NCI-H460 (cell line): ENCODE data around the gene DPH2. TPM values are rescaled to one million over a fixed set of nuclear protein-coding genes. Genes with fewer than 3 reads are reported as not detected.

Experiments
- DNase-seq: peaks from one replicate; pipeline ENCODE4 v3.0.0-alpha.2; 2016; ENCODE audit warnings: low read depth; ENCODE audit errors: extremely low read depth
- total RNA-seq: library from RNA; depleted of rRNA; stranded (reverse); fragments of >200 nt; shearing (Covaris generic); gene quantifications from 2 replicates; pipeline ENCODE4 v1.2.3, GENCODE V29; 2014

The DPH2 gene
- total RNA-seq, 1 experiment from 2014 or later, result 28.9 TPM

GRCh38 chr1:43996733-43997115 lies 26.9 kb downstream of the DPH2 start:
- DNase-seq, result no peak

GRCh38 chr1:43997295-43997999 lies 27.6 kb downstream of the DPH2 start:
- DNase-seq, result no peak

DNA sequence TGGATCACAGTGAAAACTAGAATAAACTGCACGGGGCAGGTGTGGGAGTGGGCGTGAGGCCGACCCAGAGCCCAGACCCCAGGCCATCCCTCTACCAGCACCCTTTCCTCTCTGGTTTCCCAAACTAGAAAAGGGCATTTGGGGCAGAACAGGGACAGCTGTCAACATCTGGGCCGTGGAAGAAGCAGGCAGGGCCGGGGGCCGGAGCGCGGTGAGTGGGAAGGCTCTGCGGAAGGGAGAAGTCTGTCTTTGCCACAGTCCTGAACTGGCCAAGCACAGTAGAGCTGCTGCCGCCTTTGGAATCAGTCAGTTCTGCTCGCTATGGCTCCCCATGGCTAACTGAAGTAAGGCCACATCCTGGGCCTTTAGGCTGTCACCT lies 28.2 kb downstream of the DPH2 start:
- no peak for DNase-seq

DNA sequence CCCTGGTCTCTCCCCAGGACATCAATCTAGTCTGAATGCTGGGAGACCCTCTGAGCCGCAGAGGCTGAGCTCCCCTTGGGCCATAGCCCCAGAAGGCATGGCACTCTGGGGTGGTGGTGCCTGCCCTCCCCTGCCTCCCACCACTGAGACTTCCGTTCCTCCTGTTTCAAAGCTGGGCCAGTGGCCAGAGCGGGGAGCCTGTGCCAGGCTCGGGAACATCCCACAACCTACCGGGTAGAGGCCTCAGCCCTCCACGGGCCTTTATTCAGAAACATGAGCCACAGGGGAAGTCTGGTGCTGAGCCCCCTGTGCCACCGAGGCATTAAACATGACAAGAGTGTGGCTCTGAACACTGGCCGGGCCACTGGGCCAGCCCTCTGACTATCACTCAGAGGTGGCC lies 29.6 kb downstream of the DPH2 start:
- no peak for DNase-seq

DNA sequence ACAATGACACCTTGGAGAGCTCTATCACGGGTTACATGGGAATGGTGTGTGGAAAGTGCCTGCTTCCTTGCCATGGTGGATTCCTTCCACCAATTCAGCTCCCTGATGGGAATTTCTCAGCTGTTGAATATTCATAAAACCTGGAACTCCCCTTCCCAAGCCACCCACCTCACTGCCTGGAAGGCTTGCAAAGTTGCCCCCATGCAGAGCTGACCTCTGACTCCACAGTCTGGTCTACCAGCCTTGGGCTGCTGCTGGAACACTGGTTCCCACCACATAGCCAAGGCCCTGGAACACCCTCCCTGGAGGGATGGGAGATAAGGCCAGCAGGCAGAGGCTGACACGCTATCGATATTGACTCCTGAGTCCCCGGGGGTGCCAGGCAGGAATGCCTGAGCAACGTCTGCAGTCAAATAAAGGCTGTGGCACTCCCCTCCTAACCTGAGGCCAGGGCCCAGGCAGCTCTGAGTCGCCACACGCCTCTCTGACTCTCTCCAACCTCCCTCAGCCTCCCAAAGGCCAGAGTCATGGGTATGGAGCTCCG lies 30.4 kb downstream of the DPH2 start:
- DNase-seq, result no peak

DNA sequence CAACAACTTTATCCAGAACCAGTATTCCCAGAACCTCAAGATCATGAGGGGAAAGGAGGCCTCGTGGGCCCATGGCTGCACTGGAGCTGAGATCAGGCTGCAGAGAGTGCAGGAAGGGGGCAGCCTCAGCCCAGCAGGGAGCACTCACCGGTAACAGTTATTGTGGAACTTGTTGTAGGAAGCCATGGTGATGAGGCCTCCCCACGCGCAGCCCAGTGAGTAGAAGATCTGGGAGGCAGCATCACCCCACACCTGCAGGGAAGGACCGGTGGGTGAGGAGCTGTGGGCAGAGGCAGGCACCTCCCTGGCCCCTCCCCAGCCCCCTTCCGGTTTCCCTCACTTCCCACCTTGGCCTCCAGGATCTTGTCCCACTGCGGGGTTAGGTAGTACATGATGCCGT lies 32.4 kb downstream of the DPH2 start:
- no peak for DNase-seq

- no peak for DNase-seq
These were observed 32.9 kb downstream of the DPH2 start for GRCh38 chr1:44002606-44003157.

DNA sequence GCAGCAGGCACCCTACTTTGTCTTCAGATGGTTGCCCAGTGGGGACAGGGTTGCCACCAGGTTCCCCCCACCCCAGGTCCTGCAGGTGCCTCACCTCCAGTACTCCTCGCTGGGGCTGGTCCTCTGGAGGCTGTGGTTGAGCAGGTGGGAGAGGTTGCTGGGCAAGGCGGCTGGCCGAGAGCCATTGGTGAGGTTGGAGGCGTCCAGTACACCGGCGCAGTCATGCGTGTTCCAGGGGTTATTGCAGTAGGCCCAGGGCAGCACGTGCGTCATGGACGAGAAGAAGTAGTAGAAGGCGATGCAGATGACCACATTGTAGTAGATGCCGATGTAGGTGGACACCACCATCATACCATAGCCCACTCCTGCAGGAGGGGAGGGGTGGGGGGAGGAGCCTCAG lies 38.4 kb downstream of the DPH2 start:
- no peak for DNase-seq

- DNase-seq, result no peak
These were observed 41.2 kb downstream of the DPH2 start for GRCh38 chr1:44010935-44011471.

DNA sequence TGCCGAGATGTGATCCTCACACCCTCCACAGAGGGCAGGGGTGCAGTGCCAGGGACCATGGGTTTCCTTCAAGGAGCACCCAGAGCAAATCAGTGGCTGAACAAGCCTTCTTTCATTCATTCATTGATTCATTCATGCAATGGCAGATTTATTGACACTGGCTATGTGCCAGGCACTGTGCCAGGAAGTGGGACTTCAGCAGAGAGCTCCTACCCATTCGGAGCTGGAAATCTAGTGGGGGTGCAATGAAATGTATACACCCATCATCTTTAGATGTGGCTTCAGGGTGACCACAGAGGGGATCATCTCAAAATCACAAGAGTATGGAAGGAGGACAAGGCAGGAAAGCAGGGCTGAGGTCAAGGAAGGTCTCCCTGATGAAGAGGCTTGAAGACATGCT lies 42.6 kb downstream of the DPH2 start:
- DNase-seq, result no peak

- DNase-seq, result no peak
These were observed 43.3 kb downstream of the DPH2 start for GRCh38 chr1:44012941-44013609.

DNA sequence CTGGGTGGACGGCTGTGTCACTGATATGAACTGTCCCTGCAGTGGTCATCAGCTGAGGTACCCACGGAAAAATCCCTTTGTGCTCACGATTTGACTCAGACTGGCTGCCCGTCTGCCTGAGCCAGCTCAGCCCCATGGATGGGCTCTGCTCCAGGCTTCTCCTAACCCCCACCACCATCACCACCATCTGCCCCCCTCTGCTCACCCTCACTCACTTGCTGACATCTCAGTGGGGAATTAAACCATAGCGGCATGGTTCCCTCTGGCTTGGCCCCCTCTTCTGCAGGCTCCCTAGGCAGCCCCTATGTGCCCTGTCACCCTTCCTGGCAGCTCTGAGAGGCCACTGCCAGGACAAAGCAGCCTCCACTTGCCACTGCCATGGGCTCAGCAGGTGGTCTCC lies 44.1 kb downstream of the DPH2 start:
- DNase-seq, result no peak

- no peak for DNase-seq
These were observed 44.7 kb downstream of the DPH2 start for GRCh38 chr1:44014365-44015104.

DNA sequence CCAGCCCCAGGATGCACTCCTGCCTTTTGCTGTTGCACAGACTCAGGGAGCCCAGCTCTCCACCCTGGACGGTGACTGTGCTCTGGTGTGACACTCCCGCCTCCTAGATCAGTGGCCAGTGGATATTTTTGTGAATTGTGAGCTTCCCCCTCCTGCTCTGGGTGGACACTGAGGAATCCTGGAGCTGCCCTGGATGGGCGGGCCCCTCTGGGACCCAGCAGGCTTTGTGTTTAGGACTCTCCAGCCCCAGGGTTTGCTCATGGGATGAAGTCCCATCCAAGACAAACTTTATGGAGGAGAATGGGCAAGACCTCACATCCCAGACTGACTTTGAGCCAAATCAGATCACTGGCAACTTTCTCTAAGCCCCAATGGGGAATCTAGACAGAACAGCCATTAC lies 45.4 kb downstream of the DPH2 start:
- no peak for DNase-seq

- no peak for DNase-seq
These were observed 46.5 kb downstream of the DPH2 start for GRCh38 chr1:44016041-44016889.

- DNase-seq, result no peak
These were observed 47.1 kb downstream of the DPH2 start for GRCh38 chr1:44016890-44017400.

- DNase-seq, result no peak
These were observed 49.7 kb downstream of the DPH2 start for GRCh38 chr1:44019466-44019948.

GRCh38 chr1:44020464-44020863 lies 50.7 kb downstream of the DPH2 start:
- no peak for DNase-seq

- no peak for DNase-seq
These were observed 51.3 kb downstream of the DPH2 start for GRCh38 chr1:44021156-44021555.
